Ascending aorta (tissue), 2 donors: ENCODE results near the gene DAGLA. TPM values are rescaled to one million over a fixed set of nuclear protein-coding genes. Genes with fewer than 3 reads are reported as not detected.
A peak's percentile ranks its signal among the peaks of the same experiment; 100 is the strongest.

Experiments used
- DNase-seq, 2 donors: peaks; one replicate each; pipeline ENCODE4 v3.0.0-alpha.2; 2019; ENCODE audit warnings: low spot score in 2 of 2
- H3K27ac ChIP-seq, 2 donors: fragments of 200-600 bp; sonication (generic); one replicate each; pipeline ENCODE4 v1.5.1; 2016 to 2017; ENCODE audit warnings: mild to moderate bottlenecking in 1 of 2
- H3K27me3 ChIP-seq: fragments of 200-600 bp; sonication (generic); one replicate; pipeline ENCODE4 v1.5.1; 2017
- H3K36me3 ChIP-seq, 2 donors: fragments of 200-600 bp; sonication (generic); one replicate each; pipeline ENCODE4 v1.5.1; 2016
- H3K4me1 ChIP-seq, 2 donors: fragments of 200-600 bp; sonication (generic); one replicate each; pipeline ENCODE4 v1.5.1; 2016 to 2017; ENCODE audit warnings: mild to moderate bottlenecking in 1 of 2
- H3K4me3 ChIP-seq, 2 donors: fragments of 200-600 bp; sonication (generic); one replicate each; pipeline ENCODE4 v1.5.1; 2016 to 2017; ENCODE audit warnings: mild to moderate bottlenecking in 1 of 2
- H3K9me3 ChIP-seq, 2 donors: fragments of 200-600 bp; sonication (generic); one replicate each; pipeline ENCODE4 v1.5.1; 2016
- intact Hi-C: fragments of 100-400 bp; cut with DNase I; formaldehyde crosslinking; loops from one replicate; pipeline ENCODE4 v1.15.1; 2023
- total RNA-seq: library from RNA; depleted of rRNA; stranded (reverse); fragments of >200 nt; gene quantifications from one replicate; pipeline ENCODE4 v1.1.0, GENCODE V29; 2016
- TF ChIP-seq, protein P1 (sequence below), 3 experiments: fragments of 200-600 bp in 2 of 3; fragments of 450-650 bp in 1 of 3; sonication (generic) in 2 of 3; IDR thresholded peaks; one replicate each; pipeline ENCODE4 v1.5.1; 2016 to 2019; ENCODE audit warnings: antibody characterized with exemption in 3 of 3, mild to moderate bottlenecking in 1 of 3, moderate library complexity in 1 of 3

Gene DAGLA
- total RNA-seq, 1 donor from 2014 or later = 5.3 TPM

DNA sequence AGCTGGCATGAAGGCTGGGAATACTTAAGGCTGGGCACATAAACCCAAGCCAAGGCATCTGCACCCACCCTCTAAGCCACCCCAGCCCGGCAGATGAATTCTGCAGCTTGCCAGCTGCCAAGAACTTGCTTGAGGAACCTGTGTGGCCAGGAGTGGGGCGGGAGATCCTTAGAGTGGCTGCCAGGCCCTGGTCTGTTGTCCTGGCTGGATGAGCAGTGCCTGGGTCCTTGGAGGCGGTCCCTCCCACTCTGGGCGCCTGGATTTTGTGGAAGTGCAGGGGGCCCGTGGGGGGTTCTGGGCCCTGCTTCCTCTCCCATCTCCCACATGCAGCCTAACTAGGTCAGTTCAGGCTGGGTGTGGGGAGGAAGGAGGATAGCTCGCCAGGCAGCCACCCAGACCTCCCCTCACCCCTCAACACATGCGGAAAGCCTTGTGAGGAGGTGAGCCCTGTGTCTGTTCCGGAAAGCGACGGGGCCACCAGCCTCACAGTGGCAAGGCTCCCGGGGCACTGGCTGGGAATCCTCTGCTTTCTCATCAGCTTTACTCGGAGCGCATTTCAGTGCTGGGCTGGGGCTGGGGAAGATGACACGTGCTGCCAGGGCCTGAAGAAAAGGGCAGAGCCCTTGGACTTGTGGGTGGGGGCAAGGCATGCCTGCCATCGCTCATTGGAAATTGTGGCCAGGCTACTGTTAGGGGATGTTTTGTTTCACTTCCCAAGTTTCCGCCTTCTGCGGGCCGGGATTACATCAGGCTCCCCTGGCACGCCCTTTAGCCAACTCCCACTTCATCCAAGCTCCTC lies 8.4 kb downstream of the DAGLA start:
- peak overlapping the region; percentile 53 for H3K27ac ChIP-seq

DNA sequence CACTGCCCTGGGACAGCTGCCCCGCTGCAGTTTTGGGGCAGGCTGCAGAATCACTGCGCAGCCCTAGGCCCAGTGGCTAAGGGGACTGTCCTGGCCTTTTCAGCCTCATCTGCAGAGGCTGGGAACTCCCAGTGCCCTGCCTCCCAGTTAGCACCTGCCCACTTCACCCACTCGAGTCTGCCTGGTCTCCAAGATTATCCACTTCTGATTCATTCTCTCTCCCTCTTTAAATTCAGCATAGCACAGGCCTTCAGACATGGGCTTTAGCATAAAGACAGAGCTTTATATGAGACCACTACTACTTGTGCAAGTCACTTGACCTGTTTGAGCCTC lies 8.9 kb downstream of the DAGLA start:
- no peaks in the 10 kb centered on the region for H3K36me3 ChIP-seq
- H3K4me3 ChIP-seq = peak overlapping the region in 1 of 2 donors; percentile 6
- intact Hi-C loops = no loop called here
- TF ChIP-seq, protein P1, sequence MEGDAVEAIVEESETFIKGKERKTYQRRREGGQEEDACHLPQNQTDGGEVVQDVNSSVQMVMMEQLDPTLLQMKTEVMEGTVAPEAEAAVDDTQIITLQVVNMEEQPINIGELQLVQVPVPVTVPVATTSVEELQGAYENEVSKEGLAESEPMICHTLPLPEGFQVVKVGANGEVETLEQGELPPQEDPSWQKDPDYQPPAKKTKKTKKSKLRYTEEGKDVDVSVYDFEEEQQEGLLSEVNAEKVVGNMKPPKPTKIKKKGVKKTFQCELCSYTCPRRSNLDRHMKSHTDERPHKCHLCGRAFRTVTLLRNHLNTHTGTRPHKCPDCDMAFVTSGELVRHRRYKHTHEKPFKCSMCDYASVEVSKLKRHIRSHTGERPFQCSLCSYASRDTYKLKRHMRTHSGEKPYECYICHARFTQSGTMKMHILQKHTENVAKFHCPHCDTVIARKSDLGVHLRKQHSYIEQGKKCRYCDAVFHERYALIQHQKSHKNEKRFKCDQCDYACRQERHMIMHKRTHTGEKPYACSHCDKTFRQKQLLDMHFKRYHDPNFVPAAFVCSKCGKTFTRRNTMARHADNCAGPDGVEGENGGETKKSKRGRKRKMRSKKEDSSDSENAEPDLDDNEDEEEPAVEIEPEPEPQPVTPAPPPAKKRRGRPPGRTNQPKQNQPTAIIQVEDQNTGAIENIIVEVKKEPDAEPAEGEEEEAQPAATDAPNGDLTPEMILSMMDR (IDR thresholded peaks at IDR 0.05) = no peak
- no peak overlapping the region for H3K27ac ChIP-seq
- no peak for DNase-seq
- no peaks in the 10 kb centered on the region for H3K27me3 ChIP-seq
- no peaks in the 10 kb centered on the region for H3K9me3 ChIP-seq
- H3K4me1 ChIP-seq = no peaks in the 10 kb centered on the region

More for the DNA sequence above, 8.4 kb downstream of the DAGLA start:
- H3K27me3 ChIP-seq = peaks cover 1% of the 10 kb centered on the region
- no peaks in the 10 kb centered on the region for H3K4me1 ChIP-seq
- intact Hi-C loops = no loop called here
- TF ChIP-seq, protein P1 (IDR thresholded peaks at IDR 0.05) = no peak
- peak overlapping the region in 1 of 2 donors; percentile 6 for H3K4me3 ChIP-seq
- H3K9me3 ChIP-seq = no peaks in the 10 kb centered on the region
- DNase-seq = peak in 1 of 2 donors; percentile 83
- no peaks in the 10 kb centered on the region for H3K36me3 ChIP-seq

GRCh38 chr11:61690706-61691379 lies 10.7 kb downstream of the DAGLA start:
- no peaks in the 10 kb centered on the region for H3K36me3 ChIP-seq
- TF ChIP-seq, protein P1 (IDR thresholded peaks at IDR 0.05) = no peak
- H3K4me3 ChIP-seq = no peak overlapping the region
- peaks cover 0 to 5% of the 10 kb centered on the region in 2 donors for H3K4me1 ChIP-seq
- no peaks in the 10 kb centered on the region for H3K9me3 ChIP-seq
- intact Hi-C loops = no loop called here
- no peaks in the 10 kb centered on the region for H3K27me3 ChIP-seq
- no peak for DNase-seq
- H3K27ac ChIP-seq = no peak overlapping the region

DNA sequence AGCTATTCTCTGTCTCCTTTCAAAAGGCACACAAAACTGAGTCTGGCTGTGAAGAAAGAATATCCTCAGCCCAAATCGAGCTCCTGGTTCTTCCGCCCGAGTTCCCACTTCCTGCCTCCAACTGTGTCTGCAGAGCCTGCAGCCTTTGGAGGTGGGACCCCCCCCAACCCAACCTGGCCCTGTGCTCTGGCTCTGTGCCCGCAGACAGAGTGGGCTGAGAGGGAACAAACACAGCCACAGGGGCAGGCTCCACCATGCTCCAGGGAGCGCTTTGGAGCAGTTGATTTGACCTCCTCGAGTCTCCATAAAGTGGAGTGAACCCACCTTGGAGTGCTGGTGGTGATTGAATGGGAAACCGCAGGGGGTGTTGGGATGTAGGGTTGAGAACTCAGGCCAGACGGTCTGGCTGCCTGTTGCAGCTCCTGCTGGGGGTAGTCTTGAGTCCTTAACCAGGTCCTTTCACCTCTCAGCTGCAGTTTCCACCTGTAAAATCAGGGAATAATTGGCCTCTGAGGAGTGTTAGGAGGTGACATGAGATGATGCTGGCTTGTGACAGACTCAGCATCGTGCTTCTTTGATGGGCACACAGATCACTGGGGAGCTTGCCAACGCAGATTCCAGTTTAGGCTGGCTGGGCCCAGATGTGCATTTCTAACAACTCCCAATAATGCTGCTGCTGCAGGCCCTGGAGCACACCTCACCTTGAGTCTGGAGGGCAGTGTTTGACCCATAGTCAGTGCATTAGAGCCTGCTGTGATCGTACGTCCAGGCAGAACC lies 11.4 kb downstream of the DAGLA start:
- Histone ChIP-seq H3K27ac (no peak overlapping the region), H3K4me3 (no peak overlapping the region), H3K36me3 (no peaks in the 10 kb centered on the region), H3K9me3 (no peaks in the 10 kb centered on the region), H3K27me3 (no peaks in the 10 kb centered on the region), H3K4me1 (peaks cover 0 to 5% of the 10 kb centered on the region in 2 donors)
- TF ChIP-seq, protein P1 (IDR thresholded peaks at IDR 0.05) = no peak
- DNase-seq = no peak
- intact Hi-C loops = no loop called here

DNA sequence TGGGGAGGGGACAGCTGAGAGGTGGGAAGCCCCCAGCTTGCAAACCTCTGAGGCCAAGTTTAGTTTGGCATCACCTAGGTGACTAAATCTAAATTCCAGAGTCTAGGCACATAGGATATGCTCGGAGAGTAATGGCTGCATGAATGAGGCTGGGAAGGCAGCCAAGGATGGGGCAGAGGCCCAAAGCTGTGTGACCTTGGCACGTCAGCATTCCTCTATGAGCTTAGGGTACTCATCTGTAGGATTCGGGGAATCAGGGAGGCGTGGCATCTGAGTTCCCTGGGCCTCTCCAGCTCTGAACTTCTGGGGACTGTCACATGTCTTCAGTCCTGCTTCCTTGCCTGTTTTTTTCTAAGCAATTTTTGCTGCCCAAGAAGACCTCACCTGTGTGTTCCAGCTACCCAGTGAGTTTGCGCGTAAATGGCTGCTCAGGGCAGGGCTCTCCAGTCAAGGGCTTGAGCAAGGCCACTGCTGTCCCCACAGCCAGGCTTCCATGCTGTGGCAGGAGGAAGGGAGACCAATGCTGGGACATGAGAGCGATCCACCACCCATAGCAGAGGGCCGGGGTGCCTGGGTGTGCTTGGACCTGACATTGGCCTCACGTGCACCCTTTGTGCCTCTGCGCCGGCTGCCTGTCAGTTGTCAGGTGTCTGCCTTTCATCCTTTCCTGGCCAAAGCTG lies 13.9 kb downstream of the DAGLA start:
- no peak overlapping the region for H3K4me3 ChIP-seq
- H3K4me1 ChIP-seq = peaks cover 0 to 5% of the 10 kb centered on the region in 2 donors
- intact Hi-C loops = no loop called here
- DNase-seq = no peak
- no peaks in the 10 kb centered on the region for H3K9me3 ChIP-seq
- H3K27me3 ChIP-seq = no peaks in the 10 kb centered on the region
- no peak overlapping the region for H3K27ac ChIP-seq
- TF ChIP-seq, protein P1 (IDR thresholded peaks at IDR 0.05) = no peak
- H3K36me3 ChIP-seq = no peaks in the 10 kb centered on the region
